Neural cell (in vitro differentiated cells): ENCODE results near the gene MAMDC4. TPM values are rescaled to one million over a fixed set of nuclear protein-coding genes. Genes with fewer than 3 reads are reported as not detected.
"Not testable (repeated sequence)": the region's sequence is repeated elsewhere in the genome, so short reads cannot be mapped to it uniquely, and the experiment has no call there.

Experiments used
- H2AFZ ChIP-seq: fragments of 200-600, 300-800 bp; sonication (generic), shearing (Covaris generic); 2 replicates; pipeline ENCODE4 v1.6.0; 2014; ENCODE audit warnings: low read depth, mild to moderate bottlenecking, antibody characterized with exemption, low read length, moderate library complexity
- H3F3A ChIP-seq: fragments of 200-600 bp; shearing (Covaris generic); 2 replicates; pipeline ENCODE4 v1.6.1; 2016; ENCODE audit warnings: mild to moderate bottlenecking, moderate library complexity, mixed read lengths, antibody characterized with exemption, low read length; ENCODE audit not compliant: insufficient read depth, poor library complexity, severe bottlenecking
- H3K27ac ChIP-seq: fragments of 200-600, 300-800 bp; sonication (generic), shearing (Covaris generic); 2 replicates; pipeline ENCODE4 v1.5.1; 2014; ENCODE audit warnings: mild to moderate bottlenecking, low read length, moderate library complexity
- H3K27me3 ChIP-seq: fragments of 300-800, 200-600 bp; sonication (generic), shearing (Covaris generic); 2 replicates; pipeline ENCODE4 v1.6.0; 2014; ENCODE audit warnings: mild to moderate bottlenecking, low read depth, low read length, moderate library complexity; ENCODE audit not compliant: insufficient read depth
- H3K36me3 ChIP-seq: fragments of 300-800, 200-600 bp; sonication (generic), shearing (Covaris generic); 2 replicates; pipeline ENCODE4 v1.5.1; 2014; ENCODE audit warnings: mild to moderate bottlenecking, antibody characterized with exemption, low read length, moderate library complexity; ENCODE audit not compliant: insufficient read depth
- H3K4me2 ChIP-seq: fragments of 300-800, 200-600 bp; sonication (generic), shearing (Covaris generic); 2 replicates; pipeline ENCODE4 v1.6.0; 2014; ENCODE audit warnings: mild to moderate bottlenecking, low read length
- H3K4me3 ChIP-seq: fragments of 300-800, 200-600 bp; sonication (generic), shearing (Covaris generic); 2 replicates; pipeline ENCODE4 v1.5.1; 2014; ENCODE audit warnings: mild to moderate bottlenecking, low read length, moderate library complexity
- H3K79me2 ChIP-seq: fragments of 200-600 bp; shearing (Covaris generic); replicated peaks from 2 replicates; pipeline ENCODE4 v1.6.0; 2014; ENCODE audit warnings: mild to moderate bottlenecking, low read length, moderate library complexity; ENCODE audit not compliant: insufficient read depth
- H3K9ac ChIP-seq: fragments of 300-800, 200-600 bp; sonication (generic), shearing (Covaris generic); 2 replicates; pipeline ENCODE4 v1.6.1; 2016; ENCODE audit warnings: mild to moderate bottlenecking, low read length, mixed read lengths
- H3K9me2 ChIP-seq: fragments of 200-600 bp; shearing (Covaris generic); 2 replicates; pipeline ENCODE4 v1.6.1; 2016; ENCODE audit warnings: mild to moderate bottlenecking, low read length, mixed read lengths; ENCODE audit not compliant: insufficient read depth
- H3K9me3 ChIP-seq: fragments of 200-600, 300-800 bp; sonication (generic), shearing (Covaris generic); 2 replicates; pipeline ENCODE4 v1.6.1; 2016; ENCODE audit warnings: mild to moderate bottlenecking, mixed run types, low read length, moderate library complexity, mixed read lengths
- H4K20me1 ChIP-seq: fragments of 200-600 bp; shearing (Covaris generic); 2 replicates; pipeline ENCODE4 v1.6.1; 2016; ENCODE audit warnings: mild to moderate bottlenecking, mixed run types; ENCODE audit not compliant: insufficient read depth
- EP300 ChIP-seq: fragments of 450-650 bp; conservative IDR thresholded peaks from 2 replicates; pipeline ENCODE4 v1.6.1; 2014; ENCODE audit warnings: antibody characterized with exemption, mild to moderate bottlenecking, moderate library complexity; ENCODE audit not compliant: poor library complexity, severe bottlenecking
- MXI1 ChIP-seq: fragments of 450-650 bp; conservative IDR thresholded peaks from 2 replicates; pipeline ENCODE4 v1.6.1; 2014; ENCODE audit warnings: antibody characterized with exemption, mild to moderate bottlenecking; ENCODE audit not compliant: poor library complexity, severe bottlenecking
- POLR2AphosphoS5 ChIP-seq: IDR thresholded peaks from 2 replicates; pipeline ENCODE4 v1.6.1; 2012
- REST ChIP-seq: IDR thresholded peaks from 2 replicates; pipeline ENCODE4 v1.6.1; 2012; ENCODE audit warnings: borderline replicate concordance
- SMC3 ChIP-seq: fragments of 450-650 bp; conservative IDR thresholded peaks from 2 replicates; pipeline ENCODE4 v1.6.1; 2014; ENCODE audit warnings: antibody characterized with exemption, mild to moderate bottlenecking, moderate library complexity; ENCODE audit not compliant: poor library complexity
- TAF1 ChIP-seq: IDR thresholded peaks from 2 replicates; pipeline ENCODE4 v1.6.1; 2012; ENCODE audit warnings: low read depth
- polyA plus RNA-seq: library from polyadenylated mRNA; depleted of rRNA; stranded (reverse); fragments of >200 nt; gene quantifications from 2 replicates; pipeline ENCODE4 v1.2.3, GENCODE V29; 2014
- TF ChIP-seq, protein P1 (sequence below): fragments of 450-650 bp; IDR thresholded peaks from 2 replicates; pipeline ENCODE4 v1.5.1; 2014; ENCODE audit warnings: antibody characterized with exemption, mild to moderate bottlenecking, moderate library complexity; ENCODE audit not compliant: poor library complexity, severe bottlenecking

MAMDC4 gene
- polyA plus RNA-seq, 1 donor from 2014 or later: 13.1 TPM

GRCh38 chr9:136841646-136842379 is 10.3 kb upstream of the MAMDC4 start:
- not testable (repeated sequence) for H3F3A ChIP-seq, H3K4me2 ChIP-seq, H4K20me1 ChIP-seq, H2AFZ ChIP-seq, H3K79me2 ChIP-seq, H3K36me3 ChIP-seq, H3K9me2 ChIP-seq, H3K27me3 ChIP-seq, H3K9me3 ChIP-seq
- Histone ChIP-seq H3K4me3 (peak overlapping the region; percentile 76), H3K9ac (peak overlapping the region; percentile 83), H3K27ac (peak overlapping the region; percentile 79)

DNA sequence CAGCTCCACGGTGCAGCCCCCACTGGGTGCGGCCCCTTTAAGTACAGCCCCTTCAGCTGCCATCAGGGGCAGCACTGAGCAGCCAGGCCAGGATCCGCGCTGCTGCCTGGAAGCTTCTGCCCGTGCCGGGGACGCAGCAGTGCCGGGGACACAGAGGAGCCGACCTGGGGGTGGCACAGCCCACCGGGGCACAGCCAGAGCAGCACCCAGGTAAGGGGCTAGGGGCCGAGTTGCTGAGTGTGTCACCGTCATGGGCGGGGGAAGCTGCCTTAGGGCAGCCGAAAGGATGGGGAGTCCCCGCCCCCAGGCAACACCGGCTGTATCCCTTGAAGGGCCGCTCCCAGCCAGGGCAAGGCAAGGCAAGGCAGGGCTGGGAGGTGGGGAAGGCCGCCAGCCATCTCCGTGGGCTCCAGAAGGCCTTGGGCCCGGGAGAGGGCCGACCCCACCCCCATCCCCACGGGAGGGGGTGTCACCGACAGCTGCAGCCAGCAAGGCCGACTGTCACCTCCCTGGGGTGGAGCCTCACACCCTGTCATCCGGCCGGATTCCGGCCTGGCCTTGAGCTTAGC is 9.7 kb upstream of the MAMDC4 start, which contains the start of gene AJM1:
Gene AJM1, plus strand, starts transcription at position 99 of the 569 bp plus-strand sequence. CDS start 1,937 bp downstream, outside the sequence.
- not testable (repeated sequence) for H3K9me3 ChIP-seq, H3K36me3 ChIP-seq, H2AFZ ChIP-seq, H3K9me2 ChIP-seq, H4K20me1 ChIP-seq, H3K4me2 ChIP-seq, H3K79me2 ChIP-seq, H3F3A ChIP-seq, H3K27me3 ChIP-seq
- TF ChIP-seq EP300 (peak; percentile 11), TAF1 (peak; percentile 62), POLR2AphosphoS5 (peak; percentile 81), SMC3 (peak; percentile 49), REST (peak; percentile 58), MXI1 (peak; percentile 33)
- TF ChIP-seq, protein P1, sequence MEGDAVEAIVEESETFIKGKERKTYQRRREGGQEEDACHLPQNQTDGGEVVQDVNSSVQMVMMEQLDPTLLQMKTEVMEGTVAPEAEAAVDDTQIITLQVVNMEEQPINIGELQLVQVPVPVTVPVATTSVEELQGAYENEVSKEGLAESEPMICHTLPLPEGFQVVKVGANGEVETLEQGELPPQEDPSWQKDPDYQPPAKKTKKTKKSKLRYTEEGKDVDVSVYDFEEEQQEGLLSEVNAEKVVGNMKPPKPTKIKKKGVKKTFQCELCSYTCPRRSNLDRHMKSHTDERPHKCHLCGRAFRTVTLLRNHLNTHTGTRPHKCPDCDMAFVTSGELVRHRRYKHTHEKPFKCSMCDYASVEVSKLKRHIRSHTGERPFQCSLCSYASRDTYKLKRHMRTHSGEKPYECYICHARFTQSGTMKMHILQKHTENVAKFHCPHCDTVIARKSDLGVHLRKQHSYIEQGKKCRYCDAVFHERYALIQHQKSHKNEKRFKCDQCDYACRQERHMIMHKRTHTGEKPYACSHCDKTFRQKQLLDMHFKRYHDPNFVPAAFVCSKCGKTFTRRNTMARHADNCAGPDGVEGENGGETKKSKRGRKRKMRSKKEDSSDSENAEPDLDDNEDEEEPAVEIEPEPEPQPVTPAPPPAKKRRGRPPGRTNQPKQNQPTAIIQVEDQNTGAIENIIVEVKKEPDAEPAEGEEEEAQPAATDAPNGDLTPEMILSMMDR: peak; percentile 95
- peak within 1 kb of the TSS; percentile 76 for H3K4me3 ChIP-seq
- H3K27ac ChIP-seq: peak within 1 kb of the TSS; percentile 79
- H3K9ac ChIP-seq: peak within 1 kb of the TSS; percentile 83

- not testable (repeated sequence) for H3K79me2 ChIP-seq, H4K20me1 ChIP-seq, H3K4me2 ChIP-seq, H3K9me3 ChIP-seq, H3K27ac ChIP-seq, H3K27me3 ChIP-seq, H3K9me2 ChIP-seq, H3K36me3 ChIP-seq, H3F3A ChIP-seq, H2AFZ ChIP-seq
- Histone ChIP-seq H3K4me3 (peak overlapping the region; percentile 76), H3K9ac (peak overlapping the region; percentile 52)
Measured at GRCh38 chr9:136843159-136843800, 8.9 kb upstream of the MAMDC4 start.
